ENCODE data around the gene MANEAL. TPM values are rescaled to one million over a fixed set of nuclear protein-coding genes. Genes with fewer than 3 reads are reported as not detected.

The MANEAL gene
- 0.42 TPM for total RNA-seq

GRCh38 chr1:37793773-37794371, at the start of gene MANEAL:
MANEAL (plus strand) TSS chr1:37793847; CDS start chr1:37794183, 336 bp downstream.
- H3K9me3 ChIP-seq (ENCODE audit: low read depth, low read length) = no peaks in the 10 kb centered on the region
- H3K4me1 ChIP-seq (ENCODE audit: insufficient read depth, low read length) = peaks cover 5% of the 10 kb centered on the region
- peaks cover 18% of the 10 kb centered on the region for H3K27me3 ChIP-seq (ENCODE audit: insufficient read depth, low read length)
- peak within 1 kb of the TSS; percentile 28 for H3K4me3 ChIP-seq (ENCODE audit: low read length)

- H3K27me3 ChIP-seq (ENCODE audit: insufficient read depth, low read length) = peaks cover 20% of the 10 kb centered on the region
- peaks cover 6% of the 10 kb centered on the region for H3K9me3 ChIP-seq (ENCODE audit: low read depth, low read length)
- H3K4me1 ChIP-seq (ENCODE audit: insufficient read depth, low read length) = no peaks in the 10 kb centered on the region
- H3K4me3 ChIP-seq (ENCODE audit: low read length) = no peak overlapping the region
Observed at GRCh38 chr1:37746806-37747205, 46.8 kb upstream of the MANEAL start.

GRCh38 chr1:37748565-37748964, 45.1 kb upstream of the MANEAL start:
- H3K27me3 ChIP-seq (ENCODE audit: insufficient read depth, low read length) = peaks cover 22% of the 10 kb centered on the region
- no peaks in the 10 kb centered on the region for H3K4me1 ChIP-seq (ENCODE audit: insufficient read depth, low read length)
- no peak overlapping the region for H3K4me3 ChIP-seq (ENCODE audit: low read length)
- peaks cover 6% of the 10 kb centered on the region for H3K9me3 ChIP-seq (ENCODE audit: low read depth, low read length)

GRCh38 chr1:37752213-37752582, 41.4 kb upstream of the MANEAL start:
- H3K9me3 ChIP-seq (ENCODE audit: low read depth, low read length) = no peaks in the 10 kb centered on the region
- no peaks in the 10 kb centered on the region for H3K4me1 ChIP-seq (ENCODE audit: insufficient read depth, low read length)
- no peak overlapping the region for H3K4me3 ChIP-seq (ENCODE audit: low read length)
- peaks cover 36% of the 10 kb centered on the region for H3K27me3 ChIP-seq (ENCODE audit: insufficient read depth, low read length)

- Histone ChIP-seq H3K4me3 (ENCODE audit: low read length) (no peak overlapping the region), H3K9me3 (ENCODE audit: low read depth, low read length) (no peaks in the 10 kb centered on the region), H3K4me1 (ENCODE audit: insufficient read depth, low read length) (no peaks in the 10 kb centered on the region), H3K27me3 (ENCODE audit: insufficient read depth, low read length) (peaks cover 36% of the 10 kb centered on the region)
Observed at GRCh38 chr1:37752583-37753471, 40.8 kb upstream of the MANEAL start.

GRCh38 chr1:37753473-37754321, 40.0 kb upstream of the MANEAL start:
- H3K27me3 ChIP-seq (ENCODE audit: insufficient read depth, low read length) = peaks cover 40% of the 10 kb centered on the region
- H3K9me3 ChIP-seq (ENCODE audit: low read depth, low read length) = no peaks in the 10 kb centered on the region
- no peak overlapping the region for H3K4me3 ChIP-seq (ENCODE audit: low read length)
- H3K4me1 ChIP-seq (ENCODE audit: insufficient read depth, low read length) = no peaks in the 10 kb centered on the region

GRCh38 chr1:37755290-37755689, 38.4 kb upstream of the MANEAL start:
- Histone ChIP-seq H3K27me3 (ENCODE audit: insufficient read depth, low read length) (peaks cover 49% of the 10 kb centered on the region), H3K4me3 (ENCODE audit: low read length) (no peak overlapping the region)

GRCh38 chr1:37755951-37756560, 37.6 kb upstream of the MANEAL start:
- Histone ChIP-seq H3K4me1 (ENCODE audit: insufficient read depth, low read length) (no peaks in the 10 kb centered on the region), H3K9me3 (ENCODE audit: low read depth, low read length) (no peaks in the 10 kb centered on the region), H3K4me3 (ENCODE audit: low read length) (no peak overlapping the region), H3K27me3 (ENCODE audit: insufficient read depth, low read length) (peaks cover 45% of the 10 kb centered on the region)

More at GRCh38 chr1:37755290-37755689, 38.4 kb upstream of the MANEAL start:
- H3K9me3 ChIP-seq (ENCODE audit: low read depth, low read length) = no peaks in the 10 kb centered on the region
- no peaks in the 10 kb centered on the region for H3K4me1 ChIP-seq (ENCODE audit: insufficient read depth, low read length)

GRCh38 chr1:37759451-37759850, 34.2 kb upstream of the MANEAL start:
- H3K9me3 ChIP-seq (ENCODE audit: low read depth, low read length) = no peaks in the 10 kb centered on the region
- no peaks in the 10 kb centered on the region for H3K4me1 ChIP-seq (ENCODE audit: insufficient read depth, low read length)
- H3K4me3 ChIP-seq (ENCODE audit: low read length) = no peak overlapping the region
- H3K27me3 ChIP-seq (ENCODE audit: insufficient read depth, low read length) = peaks cover 45% of the 10 kb centered on the region

GRCh38 chr1:37761416-37762095, 32.1 kb upstream of the MANEAL start:
- Histone ChIP-seq H3K4me1 (ENCODE audit: insufficient read depth, low read length) (no peaks in the 10 kb centered on the region), H3K4me3 (ENCODE audit: low read length) (no peak overlapping the region), H3K27me3 (ENCODE audit: insufficient read depth, low read length) (peaks cover 55% of the 10 kb centered on the region), H3K9me3 (ENCODE audit: low read depth, low read length) (no peaks in the 10 kb centered on the region)

GRCh38 chr1:37762516-37762915, 31.1 kb upstream of the MANEAL start:
- Histone ChIP-seq H3K4me3 (ENCODE audit: low read length) (no peak overlapping the region), H3K27me3 (ENCODE audit: insufficient read depth, low read length) (peaks cover 65% of the 10 kb centered on the region), H3K4me1 (ENCODE audit: insufficient read depth, low read length) (no peaks in the 10 kb centered on the region), H3K9me3 (ENCODE audit: low read depth, low read length) (no peaks in the 10 kb centered on the region)

- Histone ChIP-seq H3K9me3 (ENCODE audit: low read depth, low read length) (no peaks in the 10 kb centered on the region), H3K4me1 (ENCODE audit: insufficient read depth, low read length) (no peaks in the 10 kb centered on the region), H3K4me3 (ENCODE audit: low read length) (no peak overlapping the region), H3K27me3 (ENCODE audit: insufficient read depth, low read length) (peaks cover 69% of the 10 kb centered on the region)
Observed at GRCh38 chr1:37763791-37764413, 29.7 kb upstream of the MANEAL start.

- Histone ChIP-seq H3K9me3 (ENCODE audit: low read depth, low read length) (no peaks in the 10 kb centered on the region), H3K4me1 (ENCODE audit: insufficient read depth, low read length) (no peaks in the 10 kb centered on the region), H3K4me3 (ENCODE audit: low read length) (no peak overlapping the region), H3K27me3 (ENCODE audit: insufficient read depth, low read length) (peaks cover 69% of the 10 kb centered on the region)
Observed at GRCh38 chr1:37764414-37764825, 29.2 kb upstream of the MANEAL start.

Measured in mononuclear cell (primary cell).